CD4-positive, alpha-beta T cell treated with Interleukin-15 for 1 hour (primary cell): ENCODE results near the gene NFE2.
"Not testable (repeated sequence)": the region's sequence is repeated elsewhere in the genome, so short reads cannot be mapped to it uniquely, and the experiment has no call there.

ENCODE experiments used
- DNase-seq: peaks from one replicate; pipeline ENCODE4 v3.0.0-alpha.2; 2020

Gene NFE2

GRCh38 chr12:54281261-54281638, 19.6 kb downstream of the NFE2 start:
- not testable (repeated sequence) for DNase-seq

- peak; percentile 99 for DNase-seq
Observed at GRCh38 chr12:54280468-54281260, 20.2 kb downstream of the NFE2 start, which contains the start of gene HNRNPA1. TSS of gene HNRNPA1 (plus strand) at chr12:54280726. CDS start at chr12:54280808, 82 bp downstream.

- DNase-seq = peak; percentile 100
Observed at GRCh38 chr12:54279632-54280467, 21.0 kb downstream of the NFE2 start, which contains the start of gene CBX5. TSS of gene CBX5 (minus strand) at chr12:54280122. CDS start at chr12:54257650, 22,472 bp downstream.

- DNase-seq = no peak
Observed at GRCh38 chr12:54279227-54279631, 21.6 kb downstream of the NFE2 start.

- DNase-seq = no peak
Observed at GRCh38 chr12:54277823-54278276, 23.0 kb downstream of the NFE2 start.

- DNase-seq = no peak
Observed at GRCh38 chr12:54276368-54276767, 24.4 kb downstream of the NFE2 start.

- DNase-seq = no peak
Observed at GRCh38 chr12:54273981-54274380, 26.8 kb downstream of the NFE2 start.

- DNase-seq = no peak
Observed at GRCh38 chr12:54272214-54272613, 28.6 kb downstream of the NFE2 start.

- no peak for DNase-seq
Observed at GRCh38 chr12:54270345-54270744, 30.5 kb downstream of the NFE2 start.

- DNase-seq = no peak
Observed at GRCh38 chr12:54266852-54267251, 34.0 kb downstream of the NFE2 start.

GRCh38 chr12:54265364-54265812, 35.4 kb downstream of the NFE2 start:
- no peak for DNase-seq

GRCh38 chr12:54262403-54262925, 38.4 kb downstream of the NFE2 start:
- DNase-seq = no peak

- no peak for DNase-seq
Observed at GRCh38 chr12:54261815-54262402, 38.9 kb downstream of the NFE2 start.

GRCh38 chr12:54259194-54260011, 41.4 kb downstream of the NFE2 start:
- peak; percentile 79 for DNase-seq

GRCh38 chr12:54258201-54258681, 42.6 kb downstream of the NFE2 start:
- DNase-seq = no peak

- no peak for DNase-seq
Observed at GRCh38 chr12:54257332-54257731, 43.5 kb downstream of the NFE2 start.

- DNase-seq = no peak
Observed at GRCh38 chr12:54253240-54253639, 47.6 kb downstream of the NFE2 start.

- no peak for DNase-seq
Observed at GRCh38 chr12:54251667-54252284, 49.0 kb downstream of the NFE2 start.

- no peak for DNase-seq
Observed at GRCh38 chr12:54249489-54249888, 51.3 kb downstream of the NFE2 start.

GRCh38 chr12:54246011-54246641, 54.7 kb downstream of the NFE2 start:
- no peak for DNase-seq
